GM20431 (cell line): ENCODE data around the gene TCEAL1.

Experiments used
- in situ Hi-C: fragments of 300-500 bp; cut with MseI, MboI; formaldehyde crosslinking; loops from one replicate; pipeline ENCODE4 v1.15.0; 2020; ENCODE audit warnings: low sequenced_read_pairs; ENCODE audit not compliant: unreplicated experiment

The TCEAL1 gene

GRCh38 chrX:103674531-103675454 is 46.0 kb downstream of the TCEAL1 start:
- in situ Hi-C loops, result no loop called here

GRCh38 chrX:103678199-103678993 is 49.6 kb downstream of the TCEAL1 start:
- in situ Hi-C loops, result no loop called here
